DMS153 treated with DMSO at 0.1 percent for 48 hours (cell line): Measurements from ENCODE around the gene ATP11A.

Experiments used
- DNase-seq: peaks from one replicate; lab custom pipeline; 2025; ENCODE audit not compliant: unreplicated experiment; lab: John Stamatoyannopoulos, UW

Gene ATP11A

DNA sequence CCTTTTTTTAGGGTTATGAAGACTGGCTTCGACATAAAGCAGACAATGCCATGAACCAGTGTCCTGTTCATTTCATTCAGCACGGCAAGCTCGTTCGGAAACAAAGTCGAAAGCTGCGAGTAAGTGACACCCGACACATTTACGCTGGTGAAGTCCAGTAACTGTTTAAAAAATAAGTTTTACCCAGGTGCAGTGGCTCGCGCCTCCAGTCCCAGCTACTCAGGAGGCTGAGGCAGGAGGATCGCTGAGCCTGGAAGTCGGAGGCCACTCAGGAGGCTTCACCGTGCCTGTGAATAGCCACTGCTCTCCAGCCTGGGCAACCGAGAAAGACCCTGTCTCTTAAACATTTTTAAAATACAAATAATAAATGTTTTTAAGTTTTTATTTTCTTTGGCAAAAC, 120.8 kb downstream of the ATP11A start:
- no peak for DNase-seq

DNA sequence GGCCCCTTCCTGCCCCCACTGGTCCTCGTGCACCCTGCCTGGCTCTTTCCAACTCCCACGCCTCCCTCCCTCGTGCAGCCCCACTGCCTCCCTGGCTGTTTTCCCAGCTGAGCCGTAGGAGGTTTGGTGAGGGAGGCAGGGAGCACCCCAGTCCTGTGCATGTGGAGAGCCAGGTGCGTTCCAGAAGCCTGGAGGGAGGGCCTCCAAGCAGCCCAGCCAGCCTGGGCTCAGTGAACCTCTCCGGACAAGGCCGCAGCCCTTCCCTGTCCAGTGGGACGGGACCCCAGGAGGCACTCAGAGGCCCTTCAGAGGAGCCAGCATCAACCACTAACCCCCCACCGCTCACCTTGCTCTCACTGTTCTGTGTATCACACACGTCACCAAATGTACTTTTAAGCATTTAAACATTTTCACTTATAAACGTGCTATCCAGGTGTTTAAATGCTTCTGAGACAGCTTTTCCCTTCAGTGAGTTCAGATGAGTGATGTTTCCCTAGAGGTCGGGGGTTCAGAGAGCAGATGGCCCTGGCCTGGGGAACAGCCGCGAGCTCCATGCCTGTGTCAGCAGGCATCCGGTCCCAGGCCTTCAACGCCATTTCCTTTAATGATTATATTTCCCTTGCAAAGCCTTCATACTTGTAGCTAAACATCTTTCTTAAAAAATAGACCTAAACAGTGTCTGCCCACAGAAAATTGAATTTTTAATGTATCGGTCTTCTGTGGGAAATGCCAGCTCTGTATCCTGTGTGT, 122.6 kb downstream of the ATP11A start:
- no peak for DNase-seq

DNA sequence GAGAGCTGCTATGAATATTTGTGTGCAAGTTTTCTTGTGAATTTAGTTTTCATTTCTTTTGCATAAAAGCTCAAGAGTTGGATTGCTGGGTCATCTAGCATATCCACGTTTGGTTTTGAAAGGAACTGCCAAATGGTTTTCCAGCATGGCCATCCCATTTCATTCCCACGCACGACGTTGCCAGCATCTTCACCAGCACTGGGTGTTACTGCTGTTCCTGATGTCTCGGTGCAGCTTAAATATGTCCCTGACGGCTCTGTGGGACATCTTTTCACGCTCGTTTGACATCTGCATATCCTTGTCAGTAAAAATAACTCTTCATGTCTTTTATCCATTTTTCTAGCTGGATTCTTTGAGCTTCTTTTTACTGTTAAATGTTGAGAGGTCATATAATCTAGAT, 123.7 kb downstream of the ATP11A start:
- DNase-seq: no peak

DNA sequence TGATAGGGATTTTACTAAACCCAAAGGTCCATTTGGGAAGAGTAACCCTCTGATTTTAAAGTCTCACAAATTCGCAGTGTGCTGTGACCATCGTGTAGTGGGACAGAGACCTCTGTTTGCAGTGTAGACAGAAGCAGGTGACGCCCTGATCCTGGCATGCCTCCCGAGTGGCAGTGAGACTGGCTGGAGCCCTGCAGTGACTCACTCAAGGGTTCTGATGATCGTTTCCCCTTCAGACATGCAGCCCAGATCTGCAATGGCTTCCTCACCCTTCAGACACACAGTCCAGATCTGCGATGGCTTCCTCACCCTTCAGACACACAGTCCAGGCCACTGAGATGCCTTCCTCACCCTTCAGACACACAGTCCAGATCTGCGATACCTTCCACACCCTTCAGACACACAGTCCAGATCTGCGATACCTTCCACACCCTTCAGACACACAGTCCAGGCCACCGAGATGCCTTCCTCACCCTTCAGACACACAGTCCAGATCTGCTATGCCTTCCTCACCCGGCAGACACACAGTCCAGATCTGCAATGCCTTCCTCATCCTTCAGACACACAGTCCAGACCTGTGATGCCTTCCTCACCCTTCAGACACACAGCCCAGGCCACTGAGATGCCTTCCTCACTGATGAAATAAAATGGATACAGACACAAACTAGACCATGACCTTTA, 125.2 kb downstream of the ATP11A start:
- no peak for DNase-seq

DNA sequence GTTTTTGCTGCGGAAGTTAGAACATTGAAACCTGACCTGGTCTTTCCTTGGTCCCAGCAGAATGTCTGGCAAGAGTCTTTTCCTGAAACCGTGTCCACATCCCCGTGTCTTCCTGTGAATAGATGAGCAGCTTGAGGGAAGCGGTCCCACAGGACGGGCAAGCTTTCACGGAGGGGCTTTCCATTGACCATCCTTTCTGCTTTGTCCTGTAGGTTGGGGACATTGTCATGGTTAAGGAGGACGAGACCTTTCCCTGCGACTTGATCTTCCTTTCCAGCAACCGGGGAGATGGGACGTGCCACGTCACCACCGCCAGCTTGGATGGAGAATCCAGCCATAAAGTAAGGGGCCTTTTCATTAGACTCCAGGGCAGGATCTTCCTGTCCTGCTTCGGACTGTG, 126.0 kb downstream of the ATP11A start:
- no peak for DNase-seq

DNA sequence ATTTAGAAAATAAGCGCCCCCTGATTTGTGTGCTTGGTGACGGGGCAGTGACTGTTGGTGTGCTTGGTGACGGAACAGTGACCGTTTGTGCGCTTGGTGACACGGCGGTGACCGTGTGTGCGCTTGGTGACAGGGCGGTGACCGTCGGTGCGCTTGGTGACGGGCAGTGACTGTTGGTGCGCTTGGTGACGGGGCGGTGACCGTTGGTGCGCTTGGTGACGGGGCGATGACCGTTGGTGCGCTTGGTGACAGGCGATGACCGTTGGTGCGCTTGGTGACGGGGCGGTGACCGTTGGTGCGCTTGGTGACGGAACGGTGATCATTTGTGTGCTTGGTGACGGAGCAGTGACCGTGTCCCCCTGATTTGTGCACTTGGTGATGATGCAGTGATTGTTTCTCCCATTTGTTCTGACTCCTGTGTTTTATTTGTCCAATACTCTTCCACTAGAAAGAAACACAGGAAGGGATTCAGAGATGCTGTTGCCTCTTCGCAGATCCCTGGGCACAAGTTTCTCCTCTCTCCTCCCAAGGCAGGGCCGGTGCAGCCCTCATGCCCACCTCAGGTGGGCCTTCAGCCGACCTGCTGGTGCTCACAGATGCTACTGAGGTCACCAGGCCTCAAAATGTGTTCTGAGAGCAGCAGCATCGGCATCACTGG, 128.3 kb downstream of the ATP11A start:
- DNase-seq: no peak

DNA sequence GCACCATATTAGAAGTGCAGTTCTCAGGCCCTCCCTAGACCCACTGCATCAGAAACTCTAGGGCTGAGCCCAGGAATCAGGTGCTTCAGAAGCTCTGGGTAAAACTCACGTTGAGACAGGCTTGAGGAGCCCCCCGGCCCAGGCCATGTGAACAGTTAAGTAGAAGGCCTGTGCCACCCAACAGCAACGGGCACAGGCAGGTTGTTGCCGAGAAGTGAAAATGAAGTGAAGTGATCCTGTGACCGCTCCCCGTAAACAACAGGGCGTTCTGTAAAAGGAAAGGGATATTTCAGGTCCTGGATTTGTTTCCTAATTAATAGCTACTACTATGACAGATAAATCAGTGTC, 128.8 kb downstream of the ATP11A start:
- DNase-seq: no peak

DNA sequence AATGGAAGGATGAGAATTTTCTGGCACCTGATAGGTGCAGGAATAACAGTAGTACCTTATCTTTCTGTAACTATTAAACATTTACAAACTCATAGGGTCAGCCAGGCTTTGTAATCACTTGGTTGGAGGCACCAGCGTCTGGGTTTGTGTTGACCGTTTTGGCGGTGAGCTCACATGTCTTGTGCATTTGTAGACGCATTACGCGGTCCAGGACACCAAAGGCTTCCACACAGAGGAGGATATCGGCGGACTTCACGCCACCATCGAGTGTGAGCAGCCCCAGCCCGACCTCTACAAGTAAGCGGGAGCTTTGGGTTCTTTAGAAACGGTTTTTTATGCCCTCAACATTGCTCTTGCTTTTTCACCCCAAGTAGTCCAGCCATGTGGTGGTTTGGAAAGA, 129.3 kb downstream of the ATP11A start:
- DNase-seq: no peak

DNA sequence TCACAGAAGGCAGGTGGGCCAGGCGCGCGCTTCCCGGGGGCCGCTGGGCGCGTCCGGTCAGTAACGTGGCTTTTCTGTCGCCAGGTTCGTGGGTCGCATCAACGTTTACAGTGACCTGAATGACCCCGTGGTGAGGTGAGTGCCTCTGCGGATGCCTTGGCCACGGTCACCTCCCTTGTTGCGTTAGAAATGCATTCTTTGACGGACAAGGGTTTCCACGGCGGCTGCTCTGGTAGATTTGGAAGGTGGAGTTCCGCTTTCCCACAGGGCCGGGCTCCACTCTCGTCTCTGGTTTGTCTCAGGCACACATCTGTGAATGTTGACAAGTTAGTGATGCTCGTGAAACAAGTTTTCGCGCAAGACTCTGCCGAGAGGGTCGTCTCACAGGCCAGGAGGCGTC, 130.0 kb downstream of the ATP11A start:
- DNase-seq: no peak

DNA sequence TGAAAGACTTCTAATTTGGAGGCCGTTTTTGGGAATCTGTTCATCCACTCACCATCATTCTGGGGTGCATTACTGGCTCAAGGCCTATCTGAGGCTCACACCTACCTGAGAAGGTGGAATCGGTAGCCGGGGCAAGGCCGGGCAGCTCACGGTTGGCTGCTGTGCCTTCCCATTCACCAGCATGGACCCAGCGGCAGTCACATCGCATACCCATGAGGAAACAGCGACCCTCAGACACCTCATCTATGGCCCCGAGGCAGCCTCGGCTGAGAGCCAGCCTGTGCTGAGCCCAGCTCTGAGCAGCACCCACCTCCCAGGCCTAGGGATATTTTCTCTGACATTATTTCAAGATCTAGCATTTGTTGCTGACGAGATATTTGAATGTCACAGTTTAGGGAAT, 130.5 kb downstream of the ATP11A start:
- no peak for DNase-seq

DNA sequence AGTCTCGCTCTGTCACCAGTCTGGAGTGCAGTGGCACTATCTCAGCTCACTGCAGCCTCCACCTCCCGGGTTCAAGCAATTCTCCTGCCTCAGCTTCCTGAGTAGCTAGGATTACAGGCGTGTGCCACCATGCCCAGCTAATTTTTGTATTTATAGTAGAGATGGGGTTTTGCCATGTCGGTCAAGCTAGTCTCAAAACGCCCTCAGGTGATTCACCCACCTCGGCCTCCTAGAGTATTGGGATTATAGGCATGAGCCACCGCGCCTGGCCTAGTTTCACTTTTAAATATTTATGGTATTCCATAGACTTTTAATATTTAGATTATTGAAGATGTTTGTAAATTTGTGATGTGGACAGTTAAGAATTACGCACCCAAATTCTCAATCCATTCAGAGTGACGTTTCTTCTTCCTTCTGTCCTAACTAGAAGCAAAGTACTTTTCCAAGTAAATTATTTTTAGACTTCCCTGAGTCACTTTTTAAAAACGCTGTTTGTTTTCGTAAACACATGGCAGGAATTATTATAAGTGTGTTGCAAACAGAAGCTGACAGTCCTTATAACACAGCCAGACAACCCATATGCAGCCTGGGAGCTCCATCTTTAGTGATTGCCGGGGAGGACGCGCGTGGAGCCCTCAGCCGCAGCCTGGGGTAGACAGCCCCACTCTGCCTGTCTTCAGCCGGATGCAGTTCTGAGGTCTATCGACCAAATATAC, 131.7 kb downstream of the ATP11A start:
- no peak for DNase-seq

DNA sequence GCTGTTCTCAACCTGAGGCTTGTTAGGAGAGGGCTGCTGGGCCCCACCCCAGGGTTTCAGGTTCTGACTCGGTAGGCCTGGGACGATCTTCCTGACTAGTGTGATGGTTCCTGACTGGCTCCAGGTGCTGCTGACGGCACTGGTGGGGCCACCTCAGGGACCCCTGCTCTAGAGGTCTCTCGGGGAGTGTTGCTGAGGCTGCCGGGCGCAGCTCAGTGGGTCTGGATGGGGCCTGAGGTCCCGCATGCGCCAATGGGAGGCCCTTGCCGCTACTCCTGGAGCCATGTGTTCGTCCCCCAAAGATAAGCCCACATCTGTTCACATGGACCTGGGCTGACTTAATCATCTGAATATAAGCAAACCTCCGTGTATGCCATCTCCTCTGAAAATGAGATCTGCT, 133.0 kb downstream of the ATP11A start:
- no peak for DNase-seq

DNA sequence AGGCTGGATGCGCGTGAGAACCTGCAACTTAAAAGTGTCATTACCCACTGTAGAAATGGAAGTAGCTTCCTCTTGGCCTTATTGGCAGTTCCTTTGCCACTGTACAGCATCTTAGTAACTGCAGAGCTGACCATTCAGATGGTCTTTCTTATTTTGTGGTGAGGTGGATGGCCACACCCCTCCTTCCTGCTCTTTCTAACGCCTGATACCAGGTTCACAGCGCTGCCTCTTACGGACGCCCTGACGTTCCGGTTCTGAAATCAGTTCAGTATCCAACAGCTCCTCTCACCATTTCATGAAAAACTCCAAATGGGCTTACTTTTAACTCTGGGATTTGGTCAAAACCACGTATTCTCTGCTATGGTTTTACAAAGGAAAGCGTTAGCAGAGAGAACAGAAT, 134.6 kb downstream of the ATP11A start:
- no peak for DNase-seq

DNA sequence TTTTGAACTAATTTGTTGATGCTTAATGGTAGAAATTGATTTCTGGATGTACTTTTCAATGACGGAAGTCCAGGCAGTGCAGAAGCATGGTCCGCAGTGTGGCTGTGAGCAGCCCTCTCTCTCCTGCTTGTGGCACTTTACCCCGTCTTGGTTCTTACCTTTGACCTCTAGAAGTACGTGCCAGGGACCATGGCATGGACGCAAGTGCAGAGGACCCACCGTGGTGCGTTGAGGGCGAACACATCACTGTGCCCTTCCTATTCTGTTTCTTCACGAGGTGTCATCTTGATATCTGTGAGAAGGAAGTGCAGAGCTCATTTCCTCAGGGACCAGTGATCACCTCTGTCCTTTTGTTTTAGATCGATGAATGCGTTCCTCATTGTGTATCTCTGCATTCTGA, 135.2 kb downstream of the ATP11A start:
- DNase-seq: no peak

DNA sequence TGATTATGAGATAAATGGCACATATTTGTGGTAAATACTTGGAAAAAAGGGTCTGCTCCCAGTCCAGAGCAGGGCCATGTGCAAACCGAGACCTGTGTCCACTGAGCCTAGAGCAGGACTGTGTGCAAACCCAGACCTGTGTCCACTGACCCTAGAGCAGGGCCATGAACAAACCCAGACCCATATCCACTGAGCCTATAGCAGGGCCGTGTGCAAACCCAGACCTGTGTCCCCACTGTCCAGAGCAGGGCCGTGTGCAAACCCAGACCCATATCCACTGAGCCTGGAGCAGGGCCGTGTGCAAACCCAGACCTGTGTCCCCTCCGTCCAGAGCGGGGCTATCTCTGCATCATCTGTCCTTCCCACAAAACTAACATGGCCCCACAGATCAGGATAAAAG, 136.0 kb downstream of the ATP11A start:
- DNase-seq: no peak

DNA sequence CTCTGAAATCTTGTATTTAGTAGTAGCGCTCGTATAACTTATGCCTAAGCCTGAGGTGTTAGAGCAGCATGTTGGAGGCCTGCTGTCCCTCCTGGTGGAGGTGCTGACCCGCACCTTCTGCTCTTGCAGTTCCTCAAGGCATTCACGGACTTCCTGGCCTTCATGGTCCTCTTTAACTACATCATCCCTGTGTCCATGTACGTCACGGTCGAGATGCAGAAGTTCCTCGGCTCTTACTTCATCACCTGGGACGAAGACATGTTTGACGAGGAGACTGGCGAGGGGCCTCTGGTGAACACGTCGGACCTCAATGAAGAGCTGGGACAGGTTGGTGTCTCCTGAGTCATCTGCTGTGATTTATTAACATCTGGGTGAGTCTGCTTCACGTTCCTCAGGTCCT, 136.7 kb downstream of the ATP11A start:
- DNase-seq: no peak

DNA sequence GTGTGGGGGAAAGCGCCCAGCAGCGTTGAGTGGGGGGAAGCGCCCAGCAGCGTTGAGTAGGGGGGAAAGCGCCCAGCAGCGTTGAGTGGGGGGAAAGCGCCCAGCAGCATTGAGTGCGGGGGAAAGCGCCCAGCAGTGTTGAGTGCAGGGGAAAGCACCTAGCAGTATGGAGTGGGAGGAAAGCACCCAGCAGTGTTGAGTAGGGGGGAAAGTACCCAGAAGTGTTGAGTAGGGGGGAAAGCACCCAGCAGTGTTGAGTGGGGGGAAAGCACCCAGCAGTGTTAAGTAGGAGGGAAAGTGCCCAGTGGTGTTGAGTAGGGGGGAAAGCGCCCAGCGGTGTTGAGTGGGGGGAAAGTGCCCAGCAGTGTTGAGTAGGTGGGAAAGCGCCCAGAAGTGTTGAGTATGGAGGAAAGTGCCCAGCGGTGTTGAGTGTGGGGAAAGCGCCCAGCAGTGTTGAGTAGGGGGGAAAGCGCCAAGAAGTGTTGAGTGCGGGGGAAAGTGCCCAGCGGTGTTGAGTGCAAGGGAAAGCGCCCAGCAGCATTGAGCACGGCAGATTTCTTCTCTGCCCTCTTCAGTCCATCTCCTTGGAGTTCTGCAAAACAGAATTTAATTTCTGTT, 138.4 kb downstream of the ATP11A start:
- DNase-seq: no peak

DNA sequence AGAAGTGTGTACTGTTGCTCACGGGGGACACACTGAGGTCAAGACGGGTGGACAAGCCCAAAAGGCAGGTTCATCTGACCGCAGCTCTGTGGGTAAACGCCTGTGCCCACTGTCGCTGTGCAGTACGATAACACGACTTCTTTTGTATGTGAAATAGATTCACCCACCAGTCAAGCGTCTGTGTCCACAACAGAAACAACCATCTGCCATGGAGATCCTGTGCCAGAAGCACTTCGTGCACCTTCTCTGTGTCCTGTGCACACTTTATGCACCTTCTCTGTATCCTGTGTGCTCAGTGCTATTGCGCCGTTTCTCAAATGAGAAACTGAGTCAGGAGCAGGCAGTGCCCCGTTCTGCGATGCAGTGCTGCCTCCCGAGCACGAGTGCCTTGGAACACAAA, 138.9 kb downstream of the ATP11A start:
- DNase-seq: no peak

DNA sequence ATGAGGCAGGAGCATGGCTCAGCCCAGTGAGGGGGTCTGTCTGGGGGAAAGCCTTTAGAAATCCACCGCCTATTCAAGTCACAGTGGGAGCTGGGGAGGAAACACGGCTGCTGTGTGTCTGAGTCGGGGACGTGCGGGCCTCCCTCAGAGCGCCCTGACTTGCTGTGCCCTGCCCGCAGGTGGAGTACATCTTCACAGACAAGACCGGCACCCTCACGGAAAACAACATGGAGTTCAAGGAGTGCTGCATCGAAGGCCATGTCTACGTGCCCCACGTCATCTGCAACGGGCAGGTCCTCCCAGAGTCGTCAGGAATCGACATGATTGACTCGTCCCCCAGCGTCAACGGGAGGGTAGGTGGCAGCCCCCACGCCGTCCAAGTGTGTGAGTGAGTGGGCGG, 141.4 kb downstream of the ATP11A start:
- no peak for DNase-seq

DNA sequence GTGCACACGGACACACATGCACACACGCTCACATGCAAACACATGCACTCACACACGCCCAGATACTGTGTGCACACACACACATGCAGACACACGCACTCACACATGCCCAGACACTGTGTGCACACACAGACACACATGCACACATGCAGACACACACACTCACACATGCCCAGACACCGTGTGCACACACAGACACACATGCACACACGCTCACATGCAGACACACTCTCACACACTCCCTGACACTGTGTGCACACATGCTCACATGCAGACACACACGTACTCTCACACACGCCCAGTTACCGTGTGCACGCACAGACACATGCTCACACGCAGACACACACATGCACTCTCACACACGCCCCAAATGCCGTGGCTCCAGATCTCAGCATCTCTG, 142.0 kb downstream of the ATP11A start:
- DNase-seq: no peak

DNA sequence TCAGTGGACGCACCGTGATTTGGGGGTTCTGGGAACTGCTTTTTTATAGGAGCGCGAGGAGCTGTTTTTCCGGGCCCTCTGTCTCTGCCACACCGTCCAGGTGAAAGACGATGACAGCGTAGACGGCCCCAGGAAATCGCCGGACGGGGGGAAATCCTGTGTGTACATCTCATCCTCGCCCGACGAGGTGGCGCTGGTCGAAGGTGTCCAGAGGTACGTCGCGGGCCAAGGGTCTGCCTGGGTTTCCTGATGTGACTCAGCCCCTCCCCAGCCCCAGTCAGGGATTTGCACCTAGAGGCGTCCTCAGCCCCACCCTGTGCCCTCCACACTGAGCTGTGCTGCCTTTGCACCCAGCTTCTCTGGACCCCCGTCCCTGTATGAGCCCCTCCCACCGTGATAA, 143.0 kb downstream of the ATP11A start:
- DNase-seq: no peak
